HAP-1 (cell line): Measurements from ENCODE around the gene CYGB.

ENCODE experiments used
- DNase-seq, 2 experiments: peaks; one replicate each; pipeline ENCODE4 v3.0.0-alpha.2; 2016 to 2020; ENCODE audit warnings: low spot score in 2 of 2
- H3K27me3 ChIP-seq: fragments of 250-450 bp; sonication (Bioruptor Pico); 2 replicates; pipeline ENCODE4 v1.5.1; 2020; ENCODE audit warnings: low read depth, mild to moderate bottlenecking, moderate library complexity
- H3K36me3 ChIP-seq: fragments of 250-450 bp; sonication (Bioruptor Pico); replicated peaks from 2 replicates; pipeline ENCODE4 v1.5.1; 2020; ENCODE audit warnings: mild to moderate bottlenecking
- H3K4me1 ChIP-seq: fragments of 250-450 bp; sonication (Bioruptor Pico); 2 replicates; pipeline ENCODE4 v1.5.1; 2020; ENCODE audit warnings: mild to moderate bottlenecking
- H3K4me3 ChIP-seq: fragments of 250-450 bp; sonication (Bioruptor Pico); 2 replicates; pipeline ENCODE4 v1.5.1; 2020; ENCODE audit warnings: mild to moderate bottlenecking, moderate library complexity
- H3K9me3 ChIP-seq: fragments of 250-450 bp; sonication (Bioruptor Pico); 2 replicates; pipeline ENCODE4 v1.5.1; 2020; ENCODE audit warnings: mild to moderate bottlenecking, moderate library complexity
- in situ Hi-C: fragments of 300-500 bp; cut with MboI; formaldehyde crosslinking; loops from 3 replicates; pipeline ENCODE4 v1.14.3; 2020; ENCODE audit warnings: low sequenced_read_pairs, inconsistent platforms, mixed read lengths

CYGB gene

DNA sequence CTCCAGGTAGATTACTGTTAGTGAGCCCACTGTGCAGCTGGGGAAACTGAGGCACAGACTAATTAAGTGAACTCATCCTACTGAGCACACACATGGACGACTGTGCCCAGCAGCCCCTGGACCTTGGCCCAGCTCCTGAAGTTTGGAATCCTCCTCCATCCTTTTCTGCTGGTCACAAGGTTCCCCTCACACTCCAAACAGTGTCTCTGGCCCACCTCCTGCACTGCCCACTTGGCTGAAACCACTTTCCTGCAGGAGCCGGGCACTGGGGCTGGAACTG lies 39.9 kb downstream of the CYGB start:
- in situ Hi-C loops = no loop called here
- Histone ChIP-seq H3K36me3 (no peaks in the 10 kb centered on the region), H3K4me1 (peaks cover 8% of the 10 kb centered on the region), H3K27me3 (no peaks in the 10 kb centered on the region), H3K4me3 (no peak overlapping the region), H3K9me3 (no peaks in the 10 kb centered on the region)
- no peak for DNase-seq

DNA sequence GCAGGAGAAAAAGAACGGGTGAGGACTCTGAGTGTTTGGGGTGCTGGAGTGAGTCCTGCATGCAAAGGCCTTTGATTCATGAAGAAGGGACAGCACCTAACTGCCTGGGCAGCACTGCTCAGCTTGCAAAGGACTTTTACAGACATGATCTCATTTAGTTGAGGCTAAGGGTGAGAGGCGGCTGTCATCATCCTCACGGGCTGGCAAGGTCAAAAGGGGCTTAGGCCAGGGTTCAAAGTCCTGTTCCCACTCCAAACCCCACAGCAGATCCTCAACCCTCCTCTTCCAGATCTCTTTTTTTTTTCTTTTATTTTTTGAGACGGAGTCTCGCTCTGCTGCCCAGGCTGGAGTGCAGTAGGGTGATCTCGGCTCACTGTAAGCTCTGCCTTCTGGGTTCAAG lies 41.0 kb downstream of the CYGB start:
- in situ Hi-C loops = no loop called here
- Histone ChIP-seq H3K36me3 (no peaks in the 10 kb centered on the region), H3K4me1 (peaks cover 5% of the 10 kb centered on the region), H3K4me3 (no peak overlapping the region), H3K9me3 (no peaks in the 10 kb centered on the region), H3K27me3 (no peaks in the 10 kb centered on the region)
- DNase-seq = no peak

DNA sequence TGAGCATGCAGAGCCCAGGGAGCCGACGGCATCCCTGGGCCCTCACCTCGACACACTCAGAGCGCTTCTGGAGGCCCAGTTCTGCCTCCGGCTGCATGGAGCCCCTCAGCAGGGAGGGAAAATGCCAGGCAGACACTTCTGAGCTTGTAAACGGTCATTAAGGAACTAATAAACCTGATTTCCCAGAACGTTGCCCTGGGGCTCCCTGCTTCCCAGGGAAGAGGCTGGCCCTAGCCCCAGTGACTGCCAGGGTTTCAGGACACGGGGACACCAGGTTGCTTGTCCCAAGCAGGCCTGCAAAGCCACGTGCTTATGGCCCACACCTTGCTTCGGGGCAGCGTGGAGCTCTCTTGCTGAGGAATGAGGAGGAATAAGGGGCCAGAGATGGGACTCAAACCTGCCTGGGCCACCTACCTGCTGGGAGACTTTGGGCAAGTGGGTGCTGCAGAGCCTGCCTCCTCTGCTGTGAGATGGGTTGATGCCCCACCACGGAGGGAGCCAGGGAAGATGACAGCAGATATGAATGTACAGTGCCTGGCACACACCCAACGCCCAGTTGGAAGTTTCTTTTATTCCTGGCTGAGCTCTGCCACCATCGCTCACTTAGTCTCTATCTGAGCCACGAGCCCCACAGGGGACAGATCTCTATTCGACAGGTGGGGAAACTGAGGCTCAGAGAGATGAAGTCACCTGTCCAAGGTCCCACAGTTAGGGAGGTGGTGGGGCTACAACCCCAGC lies 41.7 kb downstream of the CYGB start:
- H3K4me1 ChIP-seq = peaks cover 4% of the 10 kb centered on the region
- DNase-seq = no peak
- H3K4me3 ChIP-seq = no peak overlapping the region
- in situ Hi-C loops = no loop called here
- H3K27me3 ChIP-seq = no peaks in the 10 kb centered on the region
- no peaks in the 10 kb centered on the region for H3K9me3 ChIP-seq
- no peaks in the 10 kb centered on the region for H3K36me3 ChIP-seq

DNA sequence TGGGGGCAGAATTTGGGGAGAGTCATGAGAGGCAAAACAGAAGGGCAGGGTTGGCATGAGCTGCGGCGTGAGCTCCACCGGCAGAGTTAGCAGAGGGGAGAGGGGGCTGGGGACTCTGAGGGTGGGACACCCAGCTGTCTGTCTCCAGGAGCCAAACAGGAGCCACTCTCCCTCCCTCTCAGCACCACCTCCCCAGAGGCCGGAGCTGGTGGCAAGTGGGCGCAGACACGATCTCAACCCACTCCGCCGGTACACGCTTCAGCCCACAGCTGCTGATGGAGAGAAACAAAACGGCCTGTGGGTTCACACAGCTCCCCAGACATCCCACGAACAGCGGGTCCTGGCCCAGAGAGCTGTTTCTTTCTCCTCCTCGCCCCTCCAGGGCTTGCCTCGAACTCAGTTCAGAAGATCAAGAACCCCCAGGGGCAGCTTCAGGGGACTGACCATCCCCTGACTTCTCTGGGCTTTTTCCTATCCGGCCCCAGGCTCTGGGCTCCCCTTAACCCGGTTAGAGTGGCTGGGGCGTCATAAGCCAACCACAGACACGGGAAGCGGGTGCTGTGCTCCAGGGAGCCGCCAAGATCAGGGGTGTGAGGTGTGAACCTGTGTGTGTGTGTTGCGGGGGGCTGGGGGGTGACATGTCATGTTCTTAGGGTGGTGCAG lies 43.9 kb downstream of the CYGB start:
- H3K36me3 ChIP-seq = no peaks in the 10 kb centered on the region
- no peaks in the 10 kb centered on the region for H3K27me3 ChIP-seq
- no peak for DNase-seq
- in situ Hi-C loops = no loop called here
- no peaks in the 10 kb centered on the region for H3K4me1 ChIP-seq
- H3K4me3 ChIP-seq = no peak overlapping the region
- no peaks in the 10 kb centered on the region for H3K9me3 ChIP-seq

DNA sequence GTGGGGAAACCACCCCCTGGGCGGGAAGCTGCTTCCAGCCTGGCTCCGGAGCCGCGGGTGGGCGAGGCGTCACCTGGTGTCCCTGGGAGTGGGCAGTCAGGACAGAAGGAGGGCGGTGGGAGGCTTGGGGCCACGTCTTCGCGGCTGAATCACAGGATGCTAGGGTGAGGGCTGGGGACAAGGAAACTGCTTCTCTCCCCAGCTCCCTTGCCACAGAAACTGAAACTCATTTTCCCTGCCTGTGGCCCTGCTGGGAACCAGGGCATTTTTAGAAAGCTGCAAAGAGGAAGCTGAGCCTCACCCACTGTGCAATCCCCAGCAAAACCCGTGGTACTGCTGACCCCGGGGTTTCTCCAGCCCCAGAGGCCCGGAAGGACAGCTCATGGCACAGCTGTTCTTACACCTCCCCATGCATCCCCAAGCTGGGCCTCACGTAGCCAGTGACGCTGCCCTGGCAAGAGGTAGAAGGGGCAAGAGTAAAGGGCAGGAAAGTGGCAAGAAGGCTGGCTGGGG lies 44.5 kb downstream of the CYGB start:
- Histone ChIP-seq H3K36me3 (no peaks in the 10 kb centered on the region), H3K27me3 (no peaks in the 10 kb centered on the region), H3K9me3 (no peaks in the 10 kb centered on the region), H3K4me3 (no peak overlapping the region), H3K4me1 (no peaks in the 10 kb centered on the region)
- in situ Hi-C loops = no loop called here
- no peak for DNase-seq

DNA sequence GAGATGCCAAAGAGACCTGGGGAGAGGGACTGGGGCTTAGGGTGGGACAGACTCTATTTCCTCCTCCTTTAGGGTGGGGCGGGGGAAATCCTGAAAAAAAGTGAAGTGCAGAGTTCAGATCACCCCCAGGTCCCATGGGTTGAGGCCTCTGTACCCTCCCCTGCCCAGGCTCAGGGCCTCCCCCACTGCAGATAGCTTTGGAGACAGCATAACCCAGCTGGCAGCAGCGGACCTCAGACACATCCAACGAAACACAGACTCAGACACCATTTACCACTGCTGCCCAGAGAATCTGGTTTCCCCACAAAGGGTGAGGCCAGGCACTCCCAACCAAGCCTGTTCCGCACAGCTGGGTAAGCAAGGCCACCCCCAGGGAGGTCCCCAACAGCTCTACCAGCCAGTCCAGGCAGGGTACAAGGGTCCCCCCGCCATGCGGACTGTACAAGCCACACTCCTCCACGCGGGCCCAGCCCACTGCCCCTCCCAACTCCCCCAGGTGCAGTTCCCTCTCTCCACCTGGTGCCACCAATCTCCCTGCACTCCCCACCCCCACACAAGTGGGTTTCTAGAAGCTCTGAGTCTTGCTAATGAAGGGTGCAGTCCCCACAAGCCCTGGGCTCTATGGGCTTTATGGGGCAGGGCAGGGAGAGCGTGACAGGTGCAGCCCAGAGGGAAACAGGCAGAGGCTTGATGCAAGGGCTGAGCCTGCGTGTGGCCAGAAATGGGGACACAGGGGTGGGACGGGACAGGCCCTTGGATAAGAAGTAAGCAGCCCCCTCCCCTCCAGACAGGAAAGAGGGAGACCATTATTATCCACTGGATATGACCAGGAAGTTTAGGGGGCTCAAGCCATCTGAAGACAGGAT lies 45.2 kb downstream of the CYGB start:
- H3K4me1 ChIP-seq = no peaks in the 10 kb centered on the region
- H3K27me3 ChIP-seq = no peaks in the 10 kb centered on the region
- H3K4me3 ChIP-seq = no peak overlapping the region
- no peaks in the 10 kb centered on the region for H3K9me3 ChIP-seq
- DNase-seq = no peak
- in situ Hi-C loops = no loop called here
- H3K36me3 ChIP-seq = no peaks in the 10 kb centered on the region

DNA sequence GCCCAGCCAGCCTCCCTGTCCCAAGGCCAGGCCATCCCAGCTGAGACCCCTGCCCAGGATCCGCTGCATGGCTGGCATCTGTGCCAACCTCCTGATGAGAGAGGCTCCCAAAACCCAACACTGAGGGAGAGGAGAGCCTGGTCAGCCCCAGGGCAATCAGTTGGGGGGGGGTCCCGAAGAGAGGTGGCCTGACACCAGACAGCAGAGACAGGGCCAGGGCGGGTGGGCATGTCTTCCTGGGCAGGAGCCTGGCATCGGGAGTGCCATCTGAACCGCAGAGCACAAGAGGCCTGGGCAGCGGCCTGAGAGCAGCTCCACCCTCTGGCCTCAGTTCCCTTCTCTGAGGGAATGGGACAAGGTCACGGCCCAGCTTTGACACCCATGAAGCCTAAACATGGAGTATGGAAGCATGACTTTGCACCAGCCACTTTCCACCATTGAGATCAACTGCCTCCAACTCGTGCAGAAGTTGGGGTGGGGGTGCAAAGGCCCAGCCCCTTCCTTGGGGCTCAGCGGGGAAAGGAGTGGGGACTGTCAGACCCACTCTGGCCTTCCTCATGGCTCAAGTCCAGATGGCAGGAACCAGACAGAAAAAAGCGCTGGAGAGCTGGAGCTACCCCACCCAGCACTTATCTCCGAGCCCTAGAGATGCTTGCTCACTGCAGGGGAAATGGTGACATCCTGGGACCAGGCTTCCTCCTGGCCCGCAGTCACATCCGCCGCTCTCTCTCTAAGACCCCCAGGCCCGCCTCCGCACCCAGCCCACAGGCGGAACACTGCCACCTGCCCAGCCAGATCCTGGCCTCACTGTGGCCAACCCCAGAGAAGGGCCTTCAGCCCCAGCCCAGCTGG lies 46.0 kb downstream of the CYGB start:
- Histone ChIP-seq H3K27me3 (no peaks in the 10 kb centered on the region), H3K4me1 (no peaks in the 10 kb centered on the region), H3K4me3 (no peak overlapping the region), H3K36me3 (no peaks in the 10 kb centered on the region), H3K9me3 (no peaks in the 10 kb centered on the region)
- in situ Hi-C loops = no loop called here
- DNase-seq = no peak

DNA sequence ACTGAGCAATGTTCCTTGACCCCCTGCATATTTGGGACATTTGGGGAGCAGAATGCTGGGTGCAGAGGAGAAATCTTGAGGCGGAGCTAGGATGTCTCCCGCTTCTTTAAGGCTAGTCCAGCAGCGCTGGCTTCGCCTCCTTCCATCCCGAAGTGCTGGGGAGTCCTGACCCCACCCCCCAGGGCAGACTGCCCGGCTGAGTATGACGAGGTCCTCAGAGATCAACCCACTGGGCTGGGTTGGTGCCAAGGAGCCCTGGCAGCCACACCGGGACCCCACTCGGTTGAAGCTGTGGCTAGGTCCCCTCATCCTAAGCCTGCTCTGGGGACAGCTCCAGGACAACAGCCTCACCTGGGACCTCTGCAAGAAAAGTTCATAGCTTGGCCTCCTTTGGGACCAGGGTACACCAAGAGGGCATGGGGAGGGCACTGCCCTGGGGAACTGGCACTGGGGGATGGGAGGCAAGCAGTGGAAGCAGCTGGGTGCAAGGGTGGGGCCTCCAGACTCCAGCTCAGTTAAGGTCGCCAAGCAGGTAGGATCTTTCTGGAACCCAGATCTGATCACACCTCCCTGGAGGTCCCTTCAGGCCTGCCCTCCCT lies 47.3 kb downstream of the CYGB start:
- in situ Hi-C loops = no loop called here

DNA sequence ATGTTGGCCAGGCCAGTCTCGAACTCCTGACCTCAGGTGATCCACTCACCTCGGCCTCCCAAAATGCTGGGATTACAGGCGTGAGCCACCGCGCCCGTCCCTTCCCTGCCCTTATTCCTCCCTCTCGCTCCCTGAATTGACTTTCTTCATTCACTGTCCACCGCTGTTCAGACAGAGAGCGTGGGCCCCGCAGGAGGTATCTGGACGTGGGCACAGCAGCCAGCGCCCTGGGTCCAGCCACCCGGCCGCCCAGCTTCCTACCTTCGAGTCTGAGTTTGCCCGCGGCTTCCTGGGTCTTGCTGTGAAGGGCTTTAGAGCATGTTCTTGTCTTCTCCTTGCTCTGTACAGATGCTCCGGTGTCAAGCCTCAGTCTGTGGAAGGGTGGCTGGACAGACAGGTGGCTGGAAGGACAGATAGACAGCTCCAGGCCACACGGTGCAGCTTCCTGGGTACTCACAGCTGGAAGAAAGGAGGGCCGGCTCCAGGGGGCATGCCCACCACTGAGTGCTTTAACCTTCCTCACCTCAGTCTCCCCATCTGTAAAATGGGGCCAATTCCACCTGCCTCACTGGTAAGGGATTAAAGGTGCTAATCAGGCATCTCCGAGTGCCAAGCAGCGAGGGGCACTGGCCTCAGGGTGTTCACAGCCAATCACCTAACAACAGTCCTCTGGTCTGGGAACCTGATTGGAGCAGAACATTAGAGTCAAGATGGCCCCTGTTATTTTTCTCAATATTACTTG lies 49.9 kb downstream of the CYGB start:
- no peaks in the 10 kb centered on the region for H3K9me3 ChIP-seq
- in situ Hi-C loops = no loop called here
- H3K27me3 ChIP-seq = no peaks in the 10 kb centered on the region
- no peaks in the 10 kb centered on the region for H3K36me3 ChIP-seq
- DNase-seq = no peak
- H3K4me3 ChIP-seq = no peak overlapping the region
- H3K4me1 ChIP-seq = no peaks in the 10 kb centered on the region

More for the DNA sequence above, 47.3 kb downstream of the CYGB start:
- H3K4me1 ChIP-seq = no peaks in the 10 kb centered on the region
- H3K27me3 ChIP-seq = no peaks in the 10 kb centered on the region
- H3K9me3 ChIP-seq = no peaks in the 10 kb centered on the region
- no peak overlapping the region for H3K4me3 ChIP-seq
- H3K36me3 ChIP-seq = no peaks in the 10 kb centered on the region
- no peak for DNase-seq

DNA sequence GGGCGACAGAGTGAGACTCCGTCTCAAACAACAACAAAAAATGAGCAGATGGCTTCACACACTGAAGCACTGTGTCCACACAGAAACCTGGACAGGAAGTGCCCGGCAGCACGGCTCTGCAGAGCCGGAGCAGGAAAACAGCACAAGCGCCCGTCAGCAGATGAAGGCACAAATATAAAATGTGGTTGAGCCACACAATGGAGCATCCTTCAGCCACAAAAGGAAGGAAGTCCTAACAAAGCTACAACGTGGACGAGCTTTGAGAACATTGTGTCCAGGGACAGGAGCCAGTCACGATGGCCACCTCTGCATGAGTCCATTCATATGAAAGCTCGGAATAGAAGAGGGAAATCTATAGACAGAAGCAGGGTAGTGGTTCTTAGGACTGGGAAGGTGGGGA lies 51.9 kb downstream of the CYGB start:
- no peaks in the 10 kb centered on the region for H3K9me3 ChIP-seq
- H3K36me3 ChIP-seq = no peaks in the 10 kb centered on the region
- no peak for DNase-seq
- 0 out of 2 replicates have a peak, but pooled peaks cover 3% of the 10 kb centered on the region for H3K4me1 ChIP-seq
- no peak overlapping the region for H3K4me3 ChIP-seq
- in situ Hi-C loops = no loop called here
- no peaks in the 10 kb centered on the region for H3K27me3 ChIP-seq

DNA sequence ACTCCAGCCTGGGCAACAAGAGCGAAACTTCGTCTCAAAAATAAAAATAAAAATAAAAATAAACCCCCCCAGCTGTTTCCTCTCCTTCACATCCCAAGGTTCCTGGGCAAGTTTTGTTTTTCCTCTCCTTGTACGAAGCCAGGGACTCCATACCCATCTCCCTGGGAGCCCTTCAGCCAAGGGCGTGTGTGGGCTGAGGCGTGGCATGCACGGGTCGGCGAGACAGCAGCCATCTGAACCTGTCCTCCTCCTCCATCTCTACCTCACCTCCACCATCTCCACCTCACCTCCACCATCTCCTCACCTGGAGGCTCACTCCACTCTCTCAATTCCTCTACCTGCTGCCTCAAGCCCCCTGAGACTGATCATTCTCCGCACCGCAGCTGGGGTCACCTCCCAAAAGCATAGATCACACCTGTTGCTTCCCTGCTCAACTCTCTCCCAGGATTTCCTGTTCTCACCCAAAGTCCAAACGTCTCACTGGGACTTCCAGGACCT lies 53.2 kb downstream of the CYGB start:
- in situ Hi-C loops = no loop called here
- no peaks in the 10 kb centered on the region for H3K9me3 ChIP-seq
- H3K36me3 ChIP-seq = no peaks in the 10 kb centered on the region
- 0 out of 2 replicates have a peak, but pooled peaks cover 7% of the 10 kb centered on the region for H3K4me1 ChIP-seq
- no peaks in the 10 kb centered on the region for H3K27me3 ChIP-seq
- DNase-seq = no peak
- H3K4me3 ChIP-seq = no peak overlapping the region

DNA sequence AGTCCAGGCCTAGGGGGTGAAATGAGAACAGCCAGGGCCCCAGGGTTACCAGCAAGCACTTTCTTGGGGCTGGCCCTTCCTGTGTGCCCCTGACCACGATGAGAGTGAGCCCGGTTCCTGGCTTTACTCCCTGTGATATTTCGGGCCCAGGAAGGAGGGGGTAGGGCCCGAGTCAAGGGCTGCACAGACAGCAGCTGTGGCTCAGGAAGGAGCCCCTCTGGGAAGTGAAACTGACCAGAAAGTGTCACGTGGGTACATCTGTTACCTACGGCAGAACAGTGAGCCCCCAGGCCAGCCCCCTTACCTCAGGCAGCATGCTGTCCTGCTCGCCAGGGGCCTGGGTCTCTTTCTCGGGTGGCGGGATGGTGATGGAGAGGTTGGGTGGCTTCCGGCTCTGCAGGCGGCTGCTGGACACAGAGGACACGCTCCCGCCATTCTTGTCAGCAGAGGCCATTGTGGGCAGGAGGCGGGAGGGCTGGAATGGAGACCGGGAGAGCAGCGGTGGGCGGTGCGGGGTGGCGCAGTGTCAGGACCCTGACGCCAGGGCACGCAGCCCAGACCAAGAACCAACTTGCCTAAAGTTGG lies 56.3 kb downstream of the CYGB start:
- H3K4me3 ChIP-seq = no peak overlapping the region
- in situ Hi-C loops = no loop called here

More for the DNA sequence above, 56.3 kb downstream of the CYGB start:
- Histone ChIP-seq H3K36me3 (no peaks in the 10 kb centered on the region), H3K4me1 (0 out of 2 replicates have a peak, but pooled peaks cover 7% of the 10 kb centered on the region), H3K9me3 (no peaks in the 10 kb centered on the region), H3K27me3 (no peaks in the 10 kb centered on the region)
- DNase-seq = no peak
